HCT116 (cell line): ENCODE results near the gene CPA5.

Experiments used
- CEBPB ChIP-seq: IDR thresholded peaks from 2 replicates; pipeline ENCODE4 v1.6.1; 2012; ENCODE audit warnings: low read depth
- CTCF ChIP-seq, 3 experiments: fragments of 200-600 bp in 1 of 3; sonication (generic) in 1 of 3; IDR thresholded peaks in 2 of 3; conservative IDR thresholded peaks in 1 of 3; 2 replicates each; pipeline ENCODE4 v1.5.1; 2012 to 2017; ENCODE audit warnings: low read depth in 2 of 3, low read length in 2 of 3, antibody characterized with exemption in 1 of 3, borderline replicate concordance in 1 of 3, control low read depth in 1 of 3, mild to moderate bottlenecking in 1 of 3, mixed read lengths in 1 of 3, mixed run types in 1 of 3, moderate library complexity in 1 of 3; ENCODE audit not compliant: insufficient read depth in 1 of 3
- POLR2A ChIP-seq: IDR thresholded peaks from 2 replicates; pipeline ENCODE4 v1.7.0; 2011; ENCODE audit warnings: borderline replicate concordance; ENCODE audit not compliant: insufficient read depth, insufficient read length; ENCODE audit errors: extremely low read depth
- POLR2AphosphoS5 ChIP-seq: IDR thresholded peaks from 2 replicates; pipeline ENCODE4 v1.6.1; 2011; ENCODE audit warnings: mild to moderate bottlenecking, low read depth, low read length, moderate library complexity
- RAD21 ChIP-seq: IDR thresholded peaks from 2 replicates; pipeline ENCODE4 v1.6.1; 2012; ENCODE audit warnings: low read depth, mild to moderate bottlenecking
- SRF ChIP-seq: IDR thresholded peaks from 2 replicates; pipeline ENCODE4 v1.6.1; 2012; ENCODE audit warnings: low read depth
- TF ChIP-seq, protein P1 (sequence below): IDR thresholded peaks from 2 replicates; pipeline ENCODE4 v1.6.1; 2011; ENCODE audit warnings: mild to moderate bottlenecking, low read length, moderate library complexity; ENCODE audit not compliant: insufficient replicate concordance; ENCODE audit errors: extremely low read depth

- TF ChIP-seq POLR2AphosphoS5, result no peak
- TF ChIP-seq SRF, result no peak
- no peak for TF ChIP-seq POLR2A
- TF ChIP-seq CEBPB, result no peak
- TF ChIP-seq RAD21, result no peak
- no peak for TF ChIP-seq CTCF (IDR thresholded peaks at IDR 0.05 in 2 of 3, conservative IDR thresholded peaks at IDR 0.05 in 1 of 3; ENCODE audit: borderline replicate concordance in 1 of 3, insufficient read depth in 1 of 3, low read depth in 2 of 3, low read length in 2 of 3)
- TF ChIP-seq, protein P1, sequence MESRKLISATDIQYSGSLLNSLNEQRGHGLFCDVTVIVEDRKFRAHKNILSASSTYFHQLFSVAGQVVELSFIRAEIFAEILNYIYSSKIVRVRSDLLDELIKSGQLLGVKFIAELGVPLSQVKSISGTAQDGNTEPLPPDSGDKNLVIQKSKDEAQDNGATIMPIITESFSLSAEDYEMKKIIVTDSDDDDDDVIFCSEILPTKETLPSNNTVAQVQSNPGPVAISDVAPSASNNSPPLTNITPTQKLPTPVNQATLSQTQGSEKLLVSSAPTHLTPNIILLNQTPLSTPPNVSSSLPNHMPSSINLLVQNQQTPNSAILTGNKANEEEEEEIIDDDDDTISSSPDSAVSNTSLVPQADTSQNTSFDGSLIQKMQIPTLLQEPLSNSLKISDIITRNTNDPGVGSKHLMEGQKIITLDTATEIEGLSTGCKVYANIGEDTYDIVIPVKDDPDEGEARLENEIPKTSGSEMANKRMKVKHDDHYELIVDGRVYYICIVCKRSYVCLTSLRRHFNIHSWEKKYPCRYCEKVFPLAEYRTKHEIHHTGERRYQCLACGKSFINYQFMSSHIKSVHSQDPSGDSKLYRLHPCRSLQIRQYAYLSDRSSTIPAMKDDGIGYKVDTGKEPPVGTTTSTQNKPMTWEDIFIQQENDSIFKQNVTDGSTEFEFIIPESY, result no peak
These were observed 1.8 kb upstream of the CPA5 start for GRCh38 chr7:130342701-130343380.
